VCaP (cell line): ENCODE data around the gene ZBTB20.

Experiments used
- H3K27ac ChIP-seq: fragments of 450-650 bp; 2 replicates; pipeline ENCODE4 v1.5.1; 2017
- TF ChIP-seq, protein P1 (sequence below): fragments of 450-650 bp; conservative IDR thresholded peaks from 2 replicates; pipeline ENCODE4 v1.5.1; 2017; ENCODE audit warnings: mild to moderate bottlenecking, moderate library complexity

ZBTB20 gene

DNA sequence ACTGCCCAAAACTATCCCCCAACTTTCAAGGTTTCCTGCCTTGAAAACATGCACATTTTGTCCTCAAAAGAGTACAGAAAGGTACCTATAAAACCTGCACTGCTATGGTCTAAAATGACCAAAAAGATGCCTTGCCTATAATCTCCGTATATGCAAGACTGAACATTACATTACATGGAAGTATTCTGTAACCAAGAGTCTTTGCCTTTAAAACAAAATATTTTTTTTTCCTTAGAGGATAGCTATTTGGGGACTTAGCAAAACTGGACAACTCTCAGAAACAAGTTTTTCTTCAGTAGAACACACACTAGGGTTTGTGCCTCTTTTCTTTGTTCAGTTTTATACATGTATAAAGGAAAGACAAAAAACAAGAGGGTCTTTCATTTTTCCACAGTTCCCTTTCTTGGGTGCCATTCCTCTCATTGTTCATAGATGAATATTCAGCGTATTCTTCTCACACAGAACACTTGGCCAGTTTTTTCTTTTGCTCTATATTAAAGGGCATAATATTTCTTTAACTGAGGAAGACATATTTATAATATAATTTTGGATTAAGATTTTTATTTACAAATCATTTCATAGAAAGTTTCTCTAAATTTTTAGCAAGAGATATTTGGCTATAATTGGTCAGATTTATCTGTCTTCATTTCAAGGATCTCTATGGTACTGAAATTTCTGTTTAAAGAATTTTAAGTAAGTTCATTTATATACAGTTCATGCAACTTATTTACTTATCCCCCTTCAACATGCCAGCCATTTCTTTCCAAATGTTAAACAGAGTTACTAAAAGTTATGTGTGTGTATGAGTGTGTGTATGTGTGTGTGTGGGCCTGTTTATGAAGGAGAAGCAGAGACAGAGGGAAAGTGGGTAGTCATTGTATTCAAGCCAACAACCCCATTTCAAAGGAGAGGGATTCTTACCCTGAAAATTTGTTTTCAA lies 142.6 kb downstream of the ZBTB20 start:
- H3K27ac ChIP-seq, result no peak overlapping the region
- TF ChIP-seq, protein P1, sequence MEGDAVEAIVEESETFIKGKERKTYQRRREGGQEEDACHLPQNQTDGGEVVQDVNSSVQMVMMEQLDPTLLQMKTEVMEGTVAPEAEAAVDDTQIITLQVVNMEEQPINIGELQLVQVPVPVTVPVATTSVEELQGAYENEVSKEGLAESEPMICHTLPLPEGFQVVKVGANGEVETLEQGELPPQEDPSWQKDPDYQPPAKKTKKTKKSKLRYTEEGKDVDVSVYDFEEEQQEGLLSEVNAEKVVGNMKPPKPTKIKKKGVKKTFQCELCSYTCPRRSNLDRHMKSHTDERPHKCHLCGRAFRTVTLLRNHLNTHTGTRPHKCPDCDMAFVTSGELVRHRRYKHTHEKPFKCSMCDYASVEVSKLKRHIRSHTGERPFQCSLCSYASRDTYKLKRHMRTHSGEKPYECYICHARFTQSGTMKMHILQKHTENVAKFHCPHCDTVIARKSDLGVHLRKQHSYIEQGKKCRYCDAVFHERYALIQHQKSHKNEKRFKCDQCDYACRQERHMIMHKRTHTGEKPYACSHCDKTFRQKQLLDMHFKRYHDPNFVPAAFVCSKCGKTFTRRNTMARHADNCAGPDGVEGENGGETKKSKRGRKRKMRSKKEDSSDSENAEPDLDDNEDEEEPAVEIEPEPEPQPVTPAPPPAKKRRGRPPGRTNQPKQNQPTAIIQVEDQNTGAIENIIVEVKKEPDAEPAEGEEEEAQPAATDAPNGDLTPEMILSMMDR, result no peak

DNA sequence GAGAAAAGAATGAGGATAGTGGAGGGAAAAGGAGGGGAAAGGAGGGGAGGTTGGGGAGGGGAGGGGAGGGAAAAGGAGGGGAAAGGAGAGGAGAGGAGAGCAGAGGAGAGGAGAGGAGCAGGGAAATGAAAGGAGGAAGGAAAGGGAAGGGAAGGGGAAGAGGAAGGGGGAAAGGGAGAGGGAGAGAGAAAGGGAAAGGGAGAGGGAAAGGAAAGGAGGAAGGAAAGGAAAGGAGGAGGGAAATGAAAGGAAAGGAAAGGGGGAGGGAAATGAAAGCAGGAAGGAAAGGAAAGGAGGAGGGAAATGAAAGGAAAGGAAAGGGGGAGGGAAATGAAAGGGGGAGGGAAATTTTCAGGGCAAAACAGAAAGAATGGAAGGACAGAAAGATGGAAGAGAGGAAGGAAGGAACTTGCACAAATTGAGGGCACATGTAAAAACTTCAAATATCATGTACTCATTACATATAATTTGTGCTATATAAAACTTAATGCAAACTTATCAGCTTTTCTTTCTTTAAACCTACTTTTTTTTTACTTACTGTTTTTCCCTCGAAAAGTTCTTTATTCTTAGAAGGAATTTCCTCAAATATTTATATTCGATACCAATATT lies 148.0 kb downstream of the ZBTB20 start:
- H3K27ac ChIP-seq, result no peak overlapping the region
- TF ChIP-seq, protein P1, result no peak

DNA sequence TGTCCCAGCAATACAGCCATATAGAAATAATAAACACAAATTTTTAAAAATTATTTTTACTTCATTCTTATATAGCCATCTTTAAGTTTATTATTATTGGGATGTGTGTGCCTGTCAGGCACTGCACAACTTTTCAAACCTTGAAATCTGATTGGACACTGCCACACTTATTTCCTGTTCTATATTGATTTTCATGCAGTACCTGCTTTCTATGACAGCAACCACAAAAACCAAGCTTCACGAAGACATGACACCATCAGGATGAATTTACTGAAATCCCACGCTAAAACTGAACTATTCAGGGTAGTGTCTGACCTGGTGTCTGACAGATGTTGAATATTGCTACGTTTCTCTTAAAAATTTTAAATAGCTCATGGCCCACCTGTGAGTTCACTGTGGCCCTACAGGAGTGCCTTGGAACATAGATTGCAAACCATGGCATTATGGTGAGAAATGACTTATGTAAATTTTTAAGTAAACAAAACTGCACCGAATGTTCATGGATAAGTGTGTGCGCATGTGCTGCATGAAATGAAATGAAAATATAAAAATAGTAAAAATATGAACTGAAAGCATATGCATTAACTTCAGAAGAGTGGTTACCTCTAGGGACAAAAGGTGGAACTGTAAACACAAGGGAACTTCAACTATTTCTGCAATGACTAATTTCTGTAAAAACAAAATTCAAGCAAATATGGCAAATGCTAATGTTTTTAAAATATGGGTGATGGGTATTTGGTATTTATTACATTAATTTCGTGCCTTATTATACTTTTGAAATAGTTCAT lies 152.3 kb downstream of the ZBTB20 start:
- TF ChIP-seq, protein P1, result no peak
- no peak overlapping the region for H3K27ac ChIP-seq

DNA sequence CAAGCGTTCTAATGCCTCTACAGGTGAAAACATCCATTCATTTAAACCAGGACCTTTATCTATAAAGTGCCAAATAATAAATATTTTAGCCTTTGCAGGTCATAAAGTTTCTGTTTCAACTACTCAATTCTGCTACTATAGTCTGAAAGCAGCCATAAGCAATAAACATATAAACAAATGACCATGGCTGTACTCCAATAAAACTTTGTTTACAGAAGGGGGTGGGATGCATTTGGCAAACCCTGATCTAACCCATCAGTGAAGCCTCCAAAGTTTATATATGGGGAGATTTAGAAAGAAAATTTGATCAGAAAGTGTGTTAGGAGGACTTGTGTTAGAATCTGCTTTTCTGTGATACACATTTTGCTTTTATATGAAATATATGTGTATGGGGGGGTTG lies 161.3 kb downstream of the ZBTB20 start:
- TF ChIP-seq, protein P1, result no peak
- H3K27ac ChIP-seq, result no peak overlapping the region

DNA sequence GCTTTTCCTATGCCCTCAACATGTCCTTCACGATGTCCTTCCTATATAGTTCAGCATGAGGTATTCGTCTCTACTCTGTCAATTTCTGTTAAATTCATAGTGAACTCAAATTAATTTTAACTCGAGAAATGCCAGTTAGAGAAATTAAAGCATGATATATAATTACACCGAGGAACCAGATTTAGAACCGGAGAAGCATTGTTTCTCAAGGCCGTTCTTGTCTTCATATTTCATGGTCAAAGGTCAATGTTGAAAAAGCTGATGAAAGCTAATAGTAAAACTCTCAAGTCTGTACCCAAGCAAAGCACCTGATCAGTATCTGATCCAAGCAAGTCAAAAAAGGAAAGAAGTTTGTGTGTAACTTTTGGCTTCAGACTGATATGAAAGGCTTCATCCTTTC lies 163.8 kb downstream of the ZBTB20 start:
- no peak overlapping the region for H3K27ac ChIP-seq
- TF ChIP-seq, protein P1, result no peak

DNA sequence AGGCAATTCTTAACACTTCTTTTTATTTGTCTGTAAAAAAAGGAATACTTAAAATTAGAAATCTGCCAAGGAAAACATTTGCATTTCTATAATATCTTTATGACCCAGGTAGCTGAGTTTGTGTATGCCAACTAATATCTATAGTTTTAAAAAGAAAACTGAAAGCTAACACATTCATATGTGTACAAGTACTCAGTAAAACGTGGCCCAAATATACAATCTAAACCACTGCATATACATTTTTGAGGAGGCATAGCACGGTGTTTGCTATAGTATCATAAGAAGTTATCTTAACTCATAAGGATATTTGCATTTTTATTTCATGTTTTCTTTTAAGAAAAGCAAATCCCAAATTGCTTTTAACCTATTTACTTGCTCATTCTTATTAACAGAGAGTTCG lies 172.7 kb downstream of the ZBTB20 start:
- TF ChIP-seq, protein P1, result no peak

DNA sequence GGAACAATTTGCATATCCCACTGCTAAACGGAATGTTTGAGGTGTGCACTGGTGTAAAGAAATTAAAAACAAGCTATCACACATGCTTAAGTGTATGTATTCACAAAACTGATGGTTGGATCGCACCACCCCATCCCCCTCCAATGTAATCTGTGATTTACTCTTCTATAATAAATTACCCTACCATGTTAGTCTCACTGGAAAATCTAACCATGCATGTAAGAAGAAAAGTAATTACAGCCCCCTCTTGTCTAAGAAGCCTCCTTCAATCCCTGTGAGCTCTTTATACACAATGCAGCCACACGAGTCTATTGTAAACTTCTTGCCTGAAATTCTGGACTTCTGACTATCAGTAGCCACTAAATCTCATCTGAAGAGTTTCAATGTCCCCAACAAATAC lies 173.6 kb downstream of the ZBTB20 start:
- H3K27ac ChIP-seq, result no peak overlapping the region
- TF ChIP-seq, protein P1, result no peak

More for the DNA sequence above, 172.7 kb downstream of the ZBTB20 start:
- no peak overlapping the region for H3K27ac ChIP-seq
